ENCODE results near the gene SDK2.

GRCh38 chr17:73468221-73468620, 176.0 kb downstream of the SDK2 start:
- TF ChIP-seq POLR2A (IDR thresholded peaks at IDR 0.05; ENCODE audit: low read depth, low read length) (no peak), POLR2AphosphoS5 (IDR thresholded peaks at IDR 0.05; ENCODE audit: low read depth, low read length) (no peak), TAF1 (IDR thresholded peaks at IDR 0.05; ENCODE audit: low read depth, low read length) (no peak)
